DMS 273 treated with DMSO at 0.1 percent for 48 hours (cell line): Measurements from ENCODE around the gene HYAL1.

Source experiments
- DNase-seq: peaks from one replicate; lab custom pipeline; 2025; lab: John Stamatoyannopoulos, UW

Gene HYAL1

DNA sequence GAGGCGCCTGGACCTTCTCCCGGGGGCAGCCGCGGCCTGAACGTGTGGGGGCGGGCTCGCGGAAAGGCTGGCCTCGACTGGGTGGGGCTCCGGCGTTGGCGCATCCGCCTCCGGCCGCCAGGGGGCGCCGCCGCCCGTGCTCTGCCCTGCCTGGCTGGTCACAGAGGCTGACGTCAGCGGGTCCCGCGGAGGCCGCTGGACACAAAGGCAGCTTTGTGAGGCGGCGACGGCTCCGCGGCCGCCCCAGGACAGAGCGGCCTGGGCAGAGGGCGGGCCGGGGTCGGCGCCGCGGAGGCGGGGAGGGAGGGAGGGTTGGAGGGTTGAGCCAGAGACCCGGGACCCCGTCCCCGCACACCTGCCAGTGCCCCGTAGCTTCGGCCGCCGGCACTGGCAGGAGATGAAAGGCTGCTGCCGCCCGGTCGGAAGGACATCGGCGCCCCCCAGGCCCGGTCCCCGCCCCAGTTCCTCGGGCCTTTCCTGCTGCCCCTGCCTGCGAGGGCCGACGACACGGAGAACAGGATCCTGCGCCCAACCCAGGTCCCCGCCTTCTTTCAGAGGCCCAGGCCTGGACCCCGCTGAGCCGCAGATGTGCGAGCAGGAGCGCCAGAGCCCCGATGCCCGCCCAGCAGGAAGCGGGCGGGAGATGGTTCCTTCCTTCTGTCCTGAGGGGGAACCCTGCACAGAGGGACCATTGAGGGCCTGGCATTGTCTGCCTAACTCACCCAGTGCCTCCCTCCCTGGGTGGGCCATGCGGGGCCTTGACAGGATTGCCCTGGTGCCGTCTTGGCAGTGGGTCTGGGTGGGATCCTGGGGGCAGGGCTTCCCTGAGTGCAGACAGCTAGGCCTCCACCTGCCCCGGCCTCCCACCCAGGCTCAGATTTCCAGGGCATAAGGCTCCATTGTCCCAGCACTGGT is 43.1 kb downstream of the HYAL1 start:
- DNase-seq, result no peak

DNA sequence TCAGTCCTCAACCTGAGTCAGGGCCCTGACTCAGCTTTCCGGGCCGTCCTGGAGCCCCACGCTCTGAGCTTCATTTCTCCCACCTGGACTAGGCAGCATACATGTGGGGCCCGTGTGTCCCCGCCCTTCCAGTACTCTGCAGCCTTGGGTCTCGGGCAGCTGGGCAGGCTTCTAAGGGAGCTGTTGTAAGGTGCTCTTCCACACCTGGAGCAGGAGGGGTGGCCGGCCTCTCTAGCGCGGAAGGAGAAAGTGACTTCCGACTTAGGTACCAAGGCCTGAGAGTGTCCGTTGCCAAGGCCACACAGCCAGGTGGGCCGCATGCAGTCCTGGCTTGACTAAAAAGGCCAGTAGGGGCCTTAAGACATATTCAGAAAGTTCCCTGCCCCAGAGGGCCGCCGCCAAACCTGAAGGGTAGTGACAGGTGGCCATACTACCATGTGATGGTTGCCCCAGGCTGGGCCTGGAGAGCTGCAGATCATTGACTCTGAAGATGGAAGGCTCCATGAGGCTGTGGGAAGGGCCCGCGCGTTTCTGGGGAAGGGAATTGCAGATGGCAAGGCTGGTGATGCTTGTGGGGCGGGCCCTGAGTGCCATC is 43.8 kb downstream of the HYAL1 start:
- no peak for DNase-seq

DNA sequence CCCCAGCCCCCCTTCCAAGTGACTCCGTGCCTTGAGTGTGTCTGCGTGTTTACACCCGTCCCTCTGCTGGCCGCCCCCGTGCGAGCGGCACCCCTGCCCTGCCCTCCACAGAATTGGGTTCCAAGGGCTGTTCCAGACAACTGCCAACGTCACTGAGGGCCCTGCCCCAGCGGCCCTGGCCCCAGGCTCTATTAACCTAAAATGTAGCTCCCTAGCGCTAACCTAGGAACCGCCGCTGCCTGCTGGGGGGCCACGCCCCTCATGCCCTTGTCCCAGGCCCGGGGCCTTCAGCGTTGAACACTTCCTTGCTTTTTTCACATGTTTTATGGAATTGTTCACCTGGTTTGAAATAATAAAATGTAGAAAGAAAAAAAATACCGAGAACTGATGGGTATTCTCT is 44.4 kb downstream of the HYAL1 start:
- DNase-seq, result no peak

DNA sequence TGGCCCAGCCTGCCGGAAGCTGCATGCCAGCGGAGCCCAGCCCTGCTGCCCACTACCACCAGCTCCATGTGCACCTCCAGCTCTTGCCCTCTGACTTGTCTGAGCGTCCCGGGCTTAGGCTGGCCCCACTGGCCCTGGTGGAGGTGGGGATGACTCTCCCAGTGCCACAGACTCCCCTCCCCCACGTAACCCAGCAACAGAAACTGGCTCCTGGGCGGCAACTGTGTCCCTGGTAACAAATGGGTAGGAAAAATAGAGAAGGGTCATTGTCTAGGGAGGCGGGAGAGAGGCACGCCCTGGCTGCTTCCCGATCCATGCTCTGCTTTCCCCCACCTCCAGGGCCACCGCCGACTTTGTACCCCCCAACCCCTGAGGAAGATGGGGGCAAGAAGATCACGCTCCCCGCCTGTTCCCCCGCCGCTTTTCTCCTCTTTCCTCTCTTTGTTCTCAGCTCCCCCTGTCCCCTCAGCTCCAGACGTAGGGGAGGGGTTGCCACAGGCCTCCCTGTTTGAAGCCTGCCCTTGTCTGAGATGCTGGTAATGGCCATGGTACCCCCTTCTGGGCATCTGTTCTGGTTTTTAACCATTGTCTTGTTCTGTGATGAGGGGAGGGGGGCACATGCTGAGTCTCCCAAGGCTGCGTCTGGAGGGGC is 45.2 kb downstream of the HYAL1 start:
- DNase-seq, result no peak

DNA sequence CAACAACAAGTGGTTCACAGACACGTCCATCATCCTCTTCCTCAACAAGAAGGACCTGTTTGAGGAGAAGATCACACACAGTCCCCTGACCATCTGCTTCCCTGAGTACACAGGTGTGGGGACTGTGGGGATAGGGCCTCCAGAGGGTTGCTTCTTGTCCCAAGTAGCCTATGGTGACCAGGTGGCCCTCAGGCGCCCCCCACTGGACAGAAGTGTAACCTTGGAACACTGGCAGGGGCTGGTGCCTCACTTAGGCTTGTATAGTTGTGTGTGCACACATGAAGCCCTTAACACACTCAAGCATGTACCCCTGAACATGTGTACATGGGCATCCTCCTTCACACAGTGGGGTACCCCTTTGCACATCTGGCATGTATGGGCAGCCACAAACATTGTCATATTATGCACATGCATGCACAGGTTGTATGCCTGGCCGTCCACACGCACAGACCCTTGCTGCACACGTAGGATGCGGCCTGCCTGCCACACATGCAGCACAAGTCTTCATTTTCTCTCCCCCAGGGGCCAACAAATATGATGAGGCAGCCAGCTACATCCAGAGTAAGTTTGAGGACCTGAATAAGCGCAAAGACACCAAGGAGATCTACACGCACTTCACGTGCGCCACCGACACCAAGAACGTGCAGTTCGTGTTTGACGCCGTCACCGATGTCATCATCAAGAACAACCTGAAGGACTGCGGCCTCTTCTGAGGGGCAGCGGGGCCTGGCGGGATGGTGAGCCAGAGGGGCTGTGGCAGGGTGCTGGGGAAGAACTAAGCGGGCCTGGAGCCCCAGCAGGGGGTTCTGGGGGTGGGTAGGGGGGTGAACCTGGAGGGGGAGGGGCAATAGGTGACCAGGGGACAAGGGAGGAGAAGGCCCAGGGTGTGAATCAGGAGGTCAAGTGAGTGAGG is 46.1 kb downstream of the HYAL1 start:
- DNase-seq, result no peak

DNA sequence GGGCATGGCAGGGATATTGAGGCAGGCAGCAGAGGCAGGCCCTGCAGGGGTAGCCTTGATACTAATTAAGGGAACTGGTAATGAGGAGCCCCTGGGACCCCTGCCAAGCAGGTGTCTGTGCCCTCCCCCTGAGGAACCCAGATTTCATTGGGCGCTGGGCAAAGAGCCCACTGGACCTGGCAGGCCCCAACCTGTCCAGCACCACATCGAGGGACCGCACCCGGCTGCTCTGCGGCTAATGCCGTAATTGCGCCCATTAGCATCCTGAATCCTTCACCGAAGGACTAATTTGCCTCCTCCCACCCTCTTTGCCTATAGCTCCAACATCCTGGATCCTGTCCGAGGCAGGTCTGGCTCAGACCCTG is 48.1 kb downstream of the HYAL1 start:
- no peak for DNase-seq

DNA sequence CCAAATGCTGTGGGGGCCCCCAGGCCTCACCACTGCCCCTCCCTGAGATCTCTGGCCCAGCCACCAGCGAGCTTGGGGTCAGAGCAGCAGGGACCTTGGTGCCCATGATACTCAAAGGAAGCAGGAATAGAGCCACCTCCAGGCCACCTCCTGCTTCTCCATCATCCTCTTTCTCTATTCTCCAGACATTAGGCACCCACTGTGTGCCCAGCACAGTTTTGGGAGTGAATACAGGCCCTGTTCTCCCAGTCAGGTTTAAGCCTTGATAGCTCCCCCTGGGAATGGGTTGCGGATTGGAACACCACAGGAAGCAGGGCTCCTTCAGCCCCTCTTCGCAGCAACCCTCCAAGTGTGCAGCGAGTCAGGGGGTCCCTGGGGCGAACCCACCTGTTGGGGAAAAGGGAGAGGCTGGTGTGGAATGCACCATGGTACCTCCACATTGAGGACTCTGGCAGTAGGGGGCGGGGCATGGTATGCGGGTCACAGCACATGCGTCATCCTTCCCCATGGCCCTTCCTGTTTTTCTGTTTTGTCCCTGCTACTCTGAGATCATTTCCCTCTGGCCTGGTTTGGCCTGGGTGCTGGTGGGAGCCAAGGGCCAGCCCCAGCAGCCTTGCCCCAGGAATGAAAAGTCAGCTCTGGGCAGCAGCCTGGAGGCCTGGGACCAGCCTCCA is 48.7 kb downstream of the HYAL1 start:
- DNase-seq, result no peak

DNA sequence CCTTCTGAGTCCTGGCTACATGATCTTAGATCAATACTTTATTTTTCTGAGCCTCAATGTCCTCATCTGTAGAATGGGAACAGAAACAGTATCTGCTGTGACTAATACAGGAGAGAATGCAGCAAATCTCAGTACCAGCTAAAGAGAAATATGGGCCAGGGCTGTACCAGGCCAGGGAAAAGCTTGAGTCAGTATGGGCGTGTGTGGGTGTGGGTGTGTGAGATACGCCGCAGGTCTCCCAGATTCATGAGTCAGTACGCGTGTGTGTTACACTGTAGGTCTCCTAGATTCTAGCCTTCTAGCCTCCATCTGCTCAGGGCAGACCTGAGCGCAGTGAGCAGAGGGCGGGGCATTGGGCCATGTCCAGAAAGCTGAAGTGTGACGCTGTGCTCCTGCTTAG is 52.2 kb downstream of the HYAL1 start:
- DNase-seq, result no peak

DNA sequence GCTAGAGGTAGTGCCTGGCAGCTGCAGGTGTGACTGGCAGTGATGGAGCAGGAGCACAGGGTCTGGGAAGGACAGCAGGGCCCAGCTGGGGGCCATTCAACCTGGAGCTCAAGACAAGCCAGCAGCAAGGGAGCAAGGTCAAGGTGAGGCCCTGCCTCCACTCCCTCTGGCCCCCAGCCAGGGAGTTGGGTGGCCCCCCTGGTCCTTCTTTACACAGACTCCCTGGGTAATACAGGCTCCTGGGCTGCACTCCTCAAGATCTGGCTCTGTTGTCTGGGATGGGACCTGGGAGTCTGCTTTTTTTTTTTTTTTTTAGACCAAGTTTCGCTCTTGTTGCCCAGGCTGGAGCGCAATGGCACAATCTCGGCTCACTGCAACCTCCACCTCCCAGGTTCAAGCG is 52.9 kb downstream of the HYAL1 start:
- no peak for DNase-seq
